H7 (cell line): ENCODE measurements around the gene RIPOR2. TPM values are rescaled to one million over a fixed set of nuclear protein-coding genes. Genes with fewer than 3 reads are reported as not detected.

Experiments used
- DNase-seq: peaks from one replicate; pipeline ENCODE4 v3.0.0; 2012
- H3K27me3 ChIP-seq: 2 replicates; pipeline ENCODE4 v1.6.0; 2011; ENCODE audit warnings: mild to moderate bottlenecking, low read length; ENCODE audit not compliant: control insufficient read depth, insufficient read depth
- H3K36me3 ChIP-seq: replicated peaks from 2 replicates; pipeline ENCODE4 v1.5.1; 2011; ENCODE audit warnings: low read length; ENCODE audit not compliant: control insufficient read depth, insufficient read depth
- H3K4me3 ChIP-seq: 2 replicates; pipeline ENCODE4 v1.5.1; 2011; ENCODE audit warnings: low read depth, mild to moderate bottlenecking, control low read depth, low read length, moderate library complexity; ENCODE audit not compliant: insufficient read depth
- total RNA-seq: library from RNA; depleted of rRNA; stranded (reverse); fragments of >200 nt; shearing (Covaris generic); gene quantifications from 2 replicates; pipeline ENCODE4 v1.2.3, GENCODE V29; 2014; rRNA removed

RIPOR2 gene
- total RNA-seq = 0.22 and 0.31 TPM in 2 replicates

- Histone ChIP-seq H3K4me3 (no peak within 1 kb of the TSS), H3K36me3 (no peaks in the 10 kb centered on the region), H3K27me3 (no peaks in the 10 kb centered on the region)
- peak; percentile 33 for DNase-seq
Observed at GRCh38 chr6:24935366-24936152, at the start of gene RIPOR2. TSS of gene RIPOR2 (minus strand) at chr6:24935960. CDS start at chr6:24935898, 62 bp downstream.

GRCh38 chr6:24985323-24985722, 49.6 kb upstream of the RIPOR2 start:
- Histone ChIP-seq H3K4me3 (no peak overlapping the region), H3K27me3 (no peaks in the 10 kb centered on the region), H3K36me3 (no peaks in the 10 kb centered on the region)
- peak; percentile 22 for DNase-seq

GRCh38 chr6:24982231-24982630, 46.5 kb upstream of the RIPOR2 start:
- Histone ChIP-seq H3K4me3 (no peak overlapping the region), H3K36me3 (no peaks in the 10 kb centered on the region), H3K27me3 (no peaks in the 10 kb centered on the region)
- DNase-seq = no peak

GRCh38 chr6:24981386-24981760, 45.6 kb upstream of the RIPOR2 start:
- no peaks in the 10 kb centered on the region for H3K27me3 ChIP-seq
- H3K36me3 ChIP-seq = no peaks in the 10 kb centered on the region
- H3K4me3 ChIP-seq = no peak overlapping the region
- peak; percentile 19 for DNase-seq

- no peak overlapping the region for H3K4me3 ChIP-seq
Observed at GRCh38 chr6:24980507-24981385, 45.0 kb upstream of the RIPOR2 start.

GRCh38 chr6:24979176-24979575, 43.4 kb upstream of the RIPOR2 start:
- no peak for DNase-seq
- H3K4me3 ChIP-seq = no peak overlapping the region
- no peaks in the 10 kb centered on the region for H3K36me3 ChIP-seq
- no peaks in the 10 kb centered on the region for H3K27me3 ChIP-seq

More at GRCh38 chr6:24980507-24981385, 45.0 kb upstream of the RIPOR2 start:
- Histone ChIP-seq H3K27me3 (no peaks in the 10 kb centered on the region), H3K36me3 (no peaks in the 10 kb centered on the region)
- no peak for DNase-seq

- Histone ChIP-seq H3K36me3 (no peaks in the 10 kb centered on the region), H3K4me3 (no peak overlapping the region)
Observed at GRCh38 chr6:24974182-24975171, 38.7 kb upstream of the RIPOR2 start.

GRCh38 chr6:24972311-24972958, 36.7 kb upstream of the RIPOR2 start:
- Histone ChIP-seq H3K27me3 (no peaks in the 10 kb centered on the region), H3K36me3 (no peaks in the 10 kb centered on the region), H3K4me3 (no peak overlapping the region)
- no peak for DNase-seq

More at GRCh38 chr6:24974182-24975171, 38.7 kb upstream of the RIPOR2 start:
- H3K27me3 ChIP-seq = no peaks in the 10 kb centered on the region
- DNase-seq = no peak

- no peaks in the 10 kb centered on the region for H3K36me3 ChIP-seq
- no peak for DNase-seq
- H3K4me3 ChIP-seq = no peak overlapping the region
- H3K27me3 ChIP-seq = no peaks in the 10 kb centered on the region
Observed at GRCh38 chr6:24971067-24971466, 35.3 kb upstream of the RIPOR2 start.

- no peaks in the 10 kb centered on the region for H3K27me3 ChIP-seq
- no peaks in the 10 kb centered on the region for H3K36me3 ChIP-seq
- no peak for DNase-seq
- no peak overlapping the region for H3K4me3 ChIP-seq
Observed at GRCh38 chr6:24969343-24969860, 33.6 kb upstream of the RIPOR2 start.

GRCh38 chr6:24968783-24969182, 33.0 kb upstream of the RIPOR2 start:
- Histone ChIP-seq H3K36me3 (no peaks in the 10 kb centered on the region), H3K4me3 (no peak overlapping the region), H3K27me3 (no peaks in the 10 kb centered on the region)
- no peak for DNase-seq

GRCh38 chr6:24967211-24967610, 31.5 kb upstream of the RIPOR2 start:
- Histone ChIP-seq H3K36me3 (no peaks in the 10 kb centered on the region), H3K27me3 (no peaks in the 10 kb centered on the region), H3K4me3 (no peak overlapping the region)
- no peak for DNase-seq

GRCh38 chr6:24966381-24966780, 30.6 kb upstream of the RIPOR2 start:
- no peak for DNase-seq
- H3K4me3 ChIP-seq = no peak overlapping the region
- no peaks in the 10 kb centered on the region for H3K36me3 ChIP-seq
- no peaks in the 10 kb centered on the region for H3K27me3 ChIP-seq
